ENCODE results near the gene SBNO1. TPM values are rescaled to one million over a fixed set of nuclear protein-coding genes. Genes with fewer than 3 reads are reported as not detected.
"Not testable (repeated sequence)": the region's sequence is repeated elsewhere in the genome, so short reads cannot be mapped to it uniquely, and the experiment has no call there.

The SBNO1 gene
- total RNA-seq, 1 donor: 41.0 TPM

DNA sequence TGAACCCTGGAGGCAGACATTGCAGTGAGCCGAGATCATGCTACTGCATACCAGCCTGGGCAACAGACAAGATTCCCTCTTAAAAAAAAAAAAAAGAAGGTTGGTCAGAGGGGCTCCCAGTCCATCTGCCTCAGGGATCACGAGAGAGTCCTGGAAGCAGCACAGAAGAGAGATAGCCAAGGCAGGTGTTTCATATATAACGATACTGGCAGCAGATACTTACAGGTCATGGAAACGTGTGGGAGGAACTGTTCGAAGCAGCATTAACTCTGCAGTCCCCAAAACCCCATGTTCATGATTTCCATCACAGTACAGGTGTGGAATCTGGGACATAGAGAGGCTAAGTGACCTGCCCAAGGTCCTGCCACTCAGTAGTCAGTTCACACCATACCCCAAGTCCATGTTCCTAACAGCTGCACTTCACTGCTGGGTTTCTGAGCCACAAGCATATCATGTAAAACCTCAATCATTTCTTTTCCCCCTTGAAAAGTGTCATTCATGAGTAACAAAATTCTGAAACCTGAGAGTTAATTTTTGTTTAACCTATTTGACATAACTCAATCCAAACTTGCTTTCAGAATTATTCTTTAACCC is 109.7 kb downstream of the SBNO1 start:
- DNase-seq (ENCODE audit: low read depth): no peak
- TF ChIP-seq, protein P1, sequence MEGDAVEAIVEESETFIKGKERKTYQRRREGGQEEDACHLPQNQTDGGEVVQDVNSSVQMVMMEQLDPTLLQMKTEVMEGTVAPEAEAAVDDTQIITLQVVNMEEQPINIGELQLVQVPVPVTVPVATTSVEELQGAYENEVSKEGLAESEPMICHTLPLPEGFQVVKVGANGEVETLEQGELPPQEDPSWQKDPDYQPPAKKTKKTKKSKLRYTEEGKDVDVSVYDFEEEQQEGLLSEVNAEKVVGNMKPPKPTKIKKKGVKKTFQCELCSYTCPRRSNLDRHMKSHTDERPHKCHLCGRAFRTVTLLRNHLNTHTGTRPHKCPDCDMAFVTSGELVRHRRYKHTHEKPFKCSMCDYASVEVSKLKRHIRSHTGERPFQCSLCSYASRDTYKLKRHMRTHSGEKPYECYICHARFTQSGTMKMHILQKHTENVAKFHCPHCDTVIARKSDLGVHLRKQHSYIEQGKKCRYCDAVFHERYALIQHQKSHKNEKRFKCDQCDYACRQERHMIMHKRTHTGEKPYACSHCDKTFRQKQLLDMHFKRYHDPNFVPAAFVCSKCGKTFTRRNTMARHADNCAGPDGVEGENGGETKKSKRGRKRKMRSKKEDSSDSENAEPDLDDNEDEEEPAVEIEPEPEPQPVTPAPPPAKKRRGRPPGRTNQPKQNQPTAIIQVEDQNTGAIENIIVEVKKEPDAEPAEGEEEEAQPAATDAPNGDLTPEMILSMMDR (IDR thresholded peaks at IDR 0.05; ENCODE audit: insufficient read depth, low read depth, low read length): no peak
- H3K4me3 ChIP-seq (ENCODE audit: low read depth, low read length): no peak overlapping the region

DNA sequence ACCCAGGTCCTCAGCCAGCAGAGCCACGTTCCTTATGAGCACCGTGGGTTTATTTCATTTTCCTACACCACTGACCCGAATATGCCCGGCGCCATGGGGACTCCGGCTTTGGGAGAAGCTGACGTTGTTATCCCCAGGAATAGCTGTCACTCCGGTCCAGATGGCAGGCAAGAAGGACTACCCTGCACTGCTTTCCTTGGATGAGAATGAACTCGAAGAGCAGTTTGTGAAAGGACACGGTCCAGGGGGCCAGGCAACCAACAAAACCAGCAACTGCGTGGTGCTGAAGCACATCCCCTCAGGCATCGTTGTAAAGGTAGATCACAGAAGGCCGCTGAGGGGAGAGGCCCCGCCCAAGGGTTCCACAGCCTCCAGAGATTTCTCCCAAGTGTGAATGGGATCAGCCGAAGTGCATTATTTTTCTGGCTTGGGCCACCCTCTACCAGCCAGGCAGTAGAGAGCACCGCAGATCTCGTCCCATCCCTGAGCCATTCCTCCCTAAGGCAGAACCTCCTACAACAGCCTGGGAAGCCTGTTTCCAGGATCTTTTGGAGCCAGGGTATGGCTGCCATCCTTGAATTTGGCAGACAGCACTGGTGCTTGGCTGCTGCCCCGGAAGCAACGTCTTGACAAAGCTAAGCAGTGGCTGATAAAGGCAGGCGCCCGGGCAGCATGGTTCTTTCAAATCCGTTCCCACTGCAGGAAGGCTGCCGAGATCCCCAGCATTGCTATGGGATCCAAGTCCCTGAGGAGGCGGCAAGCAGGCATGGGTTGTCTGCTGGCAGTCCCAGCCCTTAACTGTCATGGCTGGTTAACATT is 110.8 kb downstream of the SBNO1 start:
- TF ChIP-seq, protein P1 (IDR thresholded peaks at IDR 0.05; ENCODE audit: insufficient read depth, low read depth, low read length): no peak
- DNase-seq (ENCODE audit: low read depth): no peak
- no peak overlapping the region for H3K4me3 ChIP-seq (ENCODE audit: low read depth, low read length)

DNA sequence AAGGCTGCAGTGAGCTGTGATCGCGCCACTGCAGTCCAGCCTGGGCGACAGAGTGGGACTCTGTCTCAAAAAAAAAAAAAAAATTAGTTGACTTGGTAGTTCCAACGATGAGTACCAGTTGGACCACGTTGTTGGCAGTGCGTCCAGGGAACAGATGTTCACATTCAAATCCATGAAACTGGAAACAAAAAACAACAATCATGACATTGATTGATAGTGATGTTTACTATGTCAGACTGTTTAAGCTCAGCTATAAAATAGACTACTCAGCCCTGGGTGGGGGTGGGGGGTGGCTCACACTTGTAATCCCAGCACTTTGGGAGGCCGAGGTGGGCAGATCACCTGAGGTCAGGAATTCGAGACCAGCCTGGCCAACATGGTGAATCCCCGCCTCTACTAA is 112.3 kb downstream of the SBNO1 start:
- DNase-seq (ENCODE audit: low read depth); H3K4me3 ChIP-seq (ENCODE audit: low read depth, low read length): not testable (repeated sequence)

DNA sequence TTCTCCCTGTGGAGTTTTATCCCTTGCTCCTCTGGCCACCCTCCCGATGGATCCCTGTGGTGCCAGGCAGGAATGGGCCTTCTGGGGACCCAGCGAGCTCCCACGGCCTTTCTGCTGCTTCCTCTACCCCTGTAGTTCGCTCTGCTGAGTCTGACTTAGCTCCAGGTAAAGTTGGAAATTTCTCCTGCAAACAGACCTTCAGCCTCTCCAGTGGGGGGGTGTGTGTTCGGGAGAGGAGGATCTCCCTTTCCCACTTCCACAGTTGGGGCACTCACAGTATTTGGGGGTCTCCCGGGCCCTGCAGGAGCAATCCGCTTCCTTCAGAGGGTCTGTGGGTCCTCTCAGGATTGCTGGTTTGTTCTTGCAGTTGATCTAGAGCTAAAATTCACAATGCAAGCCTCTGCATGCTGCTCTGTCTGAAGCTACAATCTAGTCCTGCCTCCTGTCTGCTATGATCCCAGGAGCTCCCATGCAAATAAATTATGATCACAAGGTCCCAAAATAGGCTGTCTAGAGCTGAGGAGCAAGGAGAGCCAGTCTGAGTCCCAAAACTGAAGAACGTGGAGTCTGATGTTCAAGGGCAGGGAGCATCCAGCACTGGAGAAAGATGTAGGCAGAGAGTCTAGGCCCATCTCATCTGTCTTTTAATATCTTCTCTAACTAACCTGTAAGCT is 113.1 kb downstream of the SBNO1 start:
- H3K4me3 ChIP-seq (ENCODE audit: low read depth, low read length): no peak overlapping the region
- DNase-seq (ENCODE audit: low read depth): no peak
- TF ChIP-seq, protein P1 (IDR thresholded peaks at IDR 0.05; ENCODE audit: insufficient read depth, low read depth, low read length): no peak

DNA sequence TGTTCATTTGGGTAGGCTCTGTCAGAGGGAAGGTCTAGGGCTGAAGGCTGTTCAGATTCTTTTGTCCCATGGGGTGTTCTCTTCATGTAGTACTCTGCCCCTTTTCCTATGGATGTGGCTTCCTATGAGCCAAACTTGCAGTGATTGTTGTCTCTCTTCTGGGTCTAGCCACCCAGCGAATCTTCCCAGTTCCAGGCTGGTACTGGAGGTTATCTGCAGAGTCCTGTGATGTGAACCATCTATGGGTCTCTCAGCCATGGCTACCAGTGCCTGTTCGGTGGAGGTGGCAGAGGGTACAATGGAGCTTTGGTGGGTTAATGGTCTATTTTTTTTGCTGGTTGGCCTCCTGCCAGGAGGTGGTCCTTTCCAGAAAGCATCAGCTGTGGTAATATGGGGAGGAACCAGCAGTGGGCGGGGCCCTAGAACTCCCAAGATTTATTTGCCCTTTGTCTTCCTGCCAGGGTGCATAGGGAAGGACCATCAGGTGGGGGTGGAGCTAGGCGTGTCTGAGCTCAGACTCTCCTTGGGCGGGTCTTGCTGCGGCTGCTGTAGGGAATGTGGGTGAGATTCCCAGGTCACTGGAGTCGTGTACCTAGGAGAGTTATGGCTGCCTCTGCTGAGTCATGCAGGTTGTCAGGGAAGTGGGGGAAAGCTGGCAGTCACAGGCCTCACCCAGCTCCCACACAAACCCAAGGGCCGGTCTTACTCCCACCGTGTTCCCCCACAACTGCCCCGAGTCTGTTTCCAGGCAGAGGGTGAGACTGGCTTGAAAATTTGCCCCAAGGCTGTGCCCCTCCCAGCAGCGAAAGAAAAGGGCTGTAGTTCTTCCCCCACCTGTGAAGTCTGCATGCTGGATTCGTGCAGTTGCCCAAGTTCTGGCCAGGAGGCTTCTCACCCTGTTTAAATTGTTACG is 113.9 kb downstream of the SBNO1 start:
- no peak overlapping the region for H3K4me3 ChIP-seq (ENCODE audit: low read depth, low read length)
- DNase-seq (ENCODE audit: low read depth): no peak
- TF ChIP-seq, protein P1 (IDR thresholded peaks at IDR 0.05; ENCODE audit: insufficient read depth, low read depth, low read length): no peak

DNA sequence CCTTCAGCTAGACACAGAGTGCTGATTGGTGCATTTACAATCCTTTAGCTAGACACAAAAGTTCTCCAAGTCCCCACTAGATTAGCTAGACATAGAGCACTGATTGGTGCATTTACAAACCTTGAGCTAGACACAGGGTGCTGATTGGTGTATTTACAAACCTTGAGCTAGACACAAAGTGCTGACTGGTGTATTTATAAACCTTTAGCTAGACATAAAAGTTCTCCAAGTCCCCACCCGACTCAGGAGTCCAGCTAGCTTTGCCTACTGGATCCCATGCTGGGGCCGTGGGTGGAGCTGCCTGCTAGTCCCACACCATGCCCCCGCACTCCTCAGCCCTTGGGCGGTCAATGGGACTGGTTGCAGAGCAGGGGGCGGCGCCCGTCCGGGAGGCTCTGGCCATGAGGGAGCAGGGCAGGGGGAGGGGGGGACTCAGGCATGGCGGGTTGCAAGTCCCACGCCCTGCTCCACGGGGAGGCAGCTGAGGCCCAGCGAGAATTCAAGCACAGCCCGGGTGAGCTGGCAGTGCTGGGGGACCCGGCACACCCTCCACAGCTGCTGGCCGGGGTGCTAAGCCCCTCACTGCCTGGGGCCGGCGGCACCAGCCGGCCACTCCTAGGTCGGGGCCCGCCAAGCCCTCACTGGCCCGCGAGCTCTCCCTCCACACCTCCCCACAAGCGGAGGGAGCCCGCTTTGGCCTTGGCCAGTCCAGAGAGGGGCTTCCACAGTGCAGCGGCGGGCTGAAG is 115.5 kb downstream of the SBNO1 start:
- not testable (repeated sequence) for H3K4me3 ChIP-seq (ENCODE audit: low read depth, low read length); DNase-seq (ENCODE audit: low read depth)

DNA sequence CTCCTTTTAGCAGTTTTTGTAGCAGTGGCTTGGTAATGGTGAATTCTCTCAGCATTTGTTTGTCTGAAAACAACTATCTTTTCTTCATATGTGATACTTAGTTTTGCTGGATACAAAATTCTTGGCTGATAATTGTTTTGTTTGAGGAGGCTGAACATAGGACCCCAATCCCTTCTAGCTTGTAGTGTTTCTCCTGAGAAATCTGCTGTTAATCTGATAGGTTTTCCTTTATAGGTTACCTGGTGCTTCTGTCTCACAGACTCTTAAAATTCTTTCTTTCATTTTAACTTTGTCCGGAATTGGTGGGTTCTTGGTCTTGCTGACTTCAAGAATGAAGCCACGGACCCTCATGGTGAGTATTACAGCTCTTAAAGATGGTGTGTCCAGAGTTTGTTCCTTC is 116.5 kb downstream of the SBNO1 start:
- not testable (repeated sequence) for H3K4me3 ChIP-seq (ENCODE audit: low read depth, low read length); DNase-seq (ENCODE audit: low read depth)
